Natural killer cell (primary cell): ENCODE data around the gene TRMT2B. TPM values are rescaled to one million over a fixed set of nuclear protein-coding genes. Genes with fewer than 3 reads are reported as not detected.

Experiments
- ATAC-seq, 3 donors: fragments of 150-1000 bp in 2 of 3; fragments of 200-7000 bp in 1 of 3; cut with Tn5 transposase; 1 replicate in 1 of 3; 2 replicates in 2 of 3; pipeline ENCODE4 v1.10.0; 2021; ENCODE audit warnings: mild to moderate bottlenecking in 2 of 3, moderate library complexity in 2 of 3
- DNase-seq, 2 donors: peaks; one replicate each; pipeline versions ENCODE4 v3.0.0 to v3.0.0-alpha.2; 2013 to 2021; ENCODE audit warnings: mixed read lengths in 1 of 2
- H3K27ac ChIP-seq: one replicate; pipeline ENCODE4 v1.5.1; 2013; ENCODE audit warnings: mild to moderate bottlenecking, low read length
- H3K27me3 ChIP-seq: one replicate; pipeline ENCODE4 v1.6.1; 2013; ENCODE audit warnings: low read length; ENCODE audit not compliant: control insufficient read depth, insufficient read depth
- H3K36me3 ChIP-seq: one replicate; pipeline ENCODE4 v1.6.1; 2013; ENCODE audit warnings: low read length; ENCODE audit not compliant: control insufficient read depth, insufficient read depth
- H3K4me1 ChIP-seq: one replicate; pipeline ENCODE4 v1.6.1; 2013; ENCODE audit warnings: low read length; ENCODE audit not compliant: control insufficient read depth, insufficient read depth
- H3K4me3 ChIP-seq: one replicate; pipeline ENCODE4 v1.5.1; 2013; ENCODE audit warnings: low read length
- H3K9me3 ChIP-seq: one replicate; pipeline ENCODE4 v1.6.1; 2013; ENCODE audit warnings: low read length; ENCODE audit not compliant: control insufficient read depth, insufficient read depth
- H3K27ac Mint-ChIP-seq, 2 donors: one replicate each; pipeline ENCODE4 v1.8.0; 2022; ENCODE audit warnings: mild to moderate bottlenecking in 2 of 2, mixed read lengths in 2 of 2, moderate library complexity in 1 of 2
- H3K27me3 Mint-ChIP-seq, 2 donors: one replicate each; pipeline ENCODE4 v1.8.0; 2022; ENCODE audit warnings: low read depth in 2 of 2, mixed read lengths in 2 of 2
- H3K36me3 Mint-ChIP-seq: one replicate; pipeline ENCODE4 v1.8.0; 2022; ENCODE audit warnings: mixed read lengths
- H3K4me1 Mint-ChIP-seq, 2 donors: one replicate each; pipeline ENCODE4 v1.8.0; 2022; ENCODE audit warnings: mixed read lengths in 2 of 2
- H3K4me3 Mint-ChIP-seq: one replicate; pipeline ENCODE4 v1.8.0; 2022; ENCODE audit warnings: mild to moderate bottlenecking, moderate library complexity, mixed read lengths
- H3K9me3 Mint-ChIP-seq, 2 donors: one replicate each; pipeline ENCODE4 v1.8.0; 2022; ENCODE audit warnings: mixed read lengths in 2 of 2
- CTCF ChIP-seq: fragments of 200-600 bp; IDR thresholded peaks from one replicate; pipeline ENCODE4 v1.8.0; 2022; ENCODE audit warnings: antibody characterized with exemption
- WGBS: methylation state at CpG from one replicate; pipeline ENCODE4 v1.1.7; 2013; ENCODE audit warnings: missing lambda C conversion rate; ENCODE audit not compliant: insufficient coverage; 5-methylcytosine and 5-hydroxymethylcytosine counted together
- intact Hi-C: fragments of 100-400 bp; cut with micrococcal nuclease; formaldehyde crosslinking; loops from one replicate; pipeline ENCODE4 v1.14.2; 2022
- total RNA-seq, 4 donors: library from RNA; stranded (reverse); fragments of 120-200 nt in 1 of 4; gene quantifications; one replicate each; pipeline versions ENCODE4 v1.2.3 to v1.2.4, GENCODE V29; 2013 to 2022

Gene TRMT2B
- total RNA-seq, 3 donors from 2014 or later (not counting 1 experiment from before 2014, with no cell fraction given) = 31.2 to 37.1 (median 36.7) TPM

GRCh38 chrX:100976211-100976610 lies 75.7 kb downstream of the TRMT2B start:
- H3K27ac ChIP-seq = no peak overlapping the region
- intact Hi-C loops = no loop called here
- peaks cover 3% of the 10 kb centered on the region for H3K36me3 ChIP-seq
- no peak for ATAC-seq
- TF ChIP-seq CTCF = no peak
- WGBS = 100% methylated on average over 1 of the region's 1 CpG
- H3K27ac Mint-ChIP-seq = no peak overlapping the region
- H3K9me3 Mint-ChIP-seq = no peaks in the 10 kb centered on the region
- H3K4me1 Mint-ChIP-seq = no peaks in the 10 kb centered on the region
- H3K4me3 ChIP-seq = no peak overlapping the region
- no peaks in the 10 kb centered on the region for H3K27me3 Mint-ChIP-seq
- H3K9me3 ChIP-seq = no peaks in the 10 kb centered on the region
- H3K36me3 Mint-ChIP-seq = no peaks in the 10 kb centered on the region
- H3K4me1 ChIP-seq = no peaks in the 10 kb centered on the region
- no peak overlapping the region for H3K4me3 Mint-ChIP-seq
- H3K27me3 ChIP-seq = no peaks in the 10 kb centered on the region
- DNase-seq = no peak

GRCh38 chrX:100975212-100975611 lies 76.7 kb downstream of the TRMT2B start:
- no peak for ATAC-seq
- H3K27me3 ChIP-seq = no peaks in the 10 kb centered on the region
- H3K4me1 ChIP-seq = no peaks in the 10 kb centered on the region
- no peaks in the 10 kb centered on the region for H3K9me3 Mint-ChIP-seq
- no peak overlapping the region for H3K4me3 Mint-ChIP-seq
- H3K27ac ChIP-seq = no peak overlapping the region
- H3K4me1 Mint-ChIP-seq = no peaks in the 10 kb centered on the region
- H3K27ac Mint-ChIP-seq = no peak overlapping the region
- no peaks in the 10 kb centered on the region for H3K27me3 Mint-ChIP-seq
- no peaks in the 10 kb centered on the region for H3K9me3 ChIP-seq
- no peak for DNase-seq
- no peak for TF ChIP-seq CTCF
- no peaks in the 10 kb centered on the region for H3K36me3 ChIP-seq
- intact Hi-C loops = no loop called here
- H3K4me3 ChIP-seq = no peak overlapping the region
- H3K36me3 Mint-ChIP-seq = no peaks in the 10 kb centered on the region
- WGBS = no CpG with 5 or more reads among the region's 3 CpGs

GRCh38 chrX:100973411-100973810 lies 78.5 kb downstream of the TRMT2B start:
- no peak overlapping the region for H3K27ac Mint-ChIP-seq
- no CpG with 5 or more reads among the region's 19 CpGs for WGBS
- ATAC-seq (no peak), DNase-seq (no peak)
- Histone ChIP-seq H3K4me1 (no peaks in the 10 kb centered on the region), H3K9me3 (no peaks in the 10 kb centered on the region), H3K36me3 (no peaks in the 10 kb centered on the region), H3K4me3 (no peak overlapping the region), H3K27me3 (no peaks in the 10 kb centered on the region), H3K27ac (no peak overlapping the region)
- no peak overlapping the region for H3K4me3 Mint-ChIP-seq
- no peaks in the 10 kb centered on the region for H3K4me1 Mint-ChIP-seq
- no peaks in the 10 kb centered on the region for H3K36me3 Mint-ChIP-seq
- no peaks in the 10 kb centered on the region for H3K27me3 Mint-ChIP-seq
- no peaks in the 10 kb centered on the region for H3K9me3 Mint-ChIP-seq
- intact Hi-C loops = no loop called here
- TF ChIP-seq CTCF = no peak

GRCh38 chrX:100969936-100970335 lies 82.0 kb downstream of the TRMT2B start:
- no peak for TF ChIP-seq CTCF
- intact Hi-C loops = no loop called here
- WGBS = 89% methylated on average over 1 of the region's 1 CpG
- Histone ChIP-seq H3K4me3 (no peak overlapping the region), H3K9me3 (no peaks in the 10 kb centered on the region), H3K27me3 (no peaks in the 10 kb centered on the region), H3K27ac (no peak overlapping the region), H3K4me1 (no peaks in the 10 kb centered on the region), H3K36me3 (no peaks in the 10 kb centered on the region)
- ATAC-seq (no peak), DNase-seq (no peak)
- no peaks in the 10 kb centered on the region for H3K27me3 Mint-ChIP-seq
- no peak overlapping the region for H3K27ac Mint-ChIP-seq
- H3K9me3 Mint-ChIP-seq = no peaks in the 10 kb centered on the region
- H3K4me3 Mint-ChIP-seq = no peak overlapping the region
- no peaks in the 10 kb centered on the region for H3K36me3 Mint-ChIP-seq
- H3K4me1 Mint-ChIP-seq = no peaks in the 10 kb centered on the region
